ENCODE measurements around the gene RBM19.

The RBM19 gene

DNA sequence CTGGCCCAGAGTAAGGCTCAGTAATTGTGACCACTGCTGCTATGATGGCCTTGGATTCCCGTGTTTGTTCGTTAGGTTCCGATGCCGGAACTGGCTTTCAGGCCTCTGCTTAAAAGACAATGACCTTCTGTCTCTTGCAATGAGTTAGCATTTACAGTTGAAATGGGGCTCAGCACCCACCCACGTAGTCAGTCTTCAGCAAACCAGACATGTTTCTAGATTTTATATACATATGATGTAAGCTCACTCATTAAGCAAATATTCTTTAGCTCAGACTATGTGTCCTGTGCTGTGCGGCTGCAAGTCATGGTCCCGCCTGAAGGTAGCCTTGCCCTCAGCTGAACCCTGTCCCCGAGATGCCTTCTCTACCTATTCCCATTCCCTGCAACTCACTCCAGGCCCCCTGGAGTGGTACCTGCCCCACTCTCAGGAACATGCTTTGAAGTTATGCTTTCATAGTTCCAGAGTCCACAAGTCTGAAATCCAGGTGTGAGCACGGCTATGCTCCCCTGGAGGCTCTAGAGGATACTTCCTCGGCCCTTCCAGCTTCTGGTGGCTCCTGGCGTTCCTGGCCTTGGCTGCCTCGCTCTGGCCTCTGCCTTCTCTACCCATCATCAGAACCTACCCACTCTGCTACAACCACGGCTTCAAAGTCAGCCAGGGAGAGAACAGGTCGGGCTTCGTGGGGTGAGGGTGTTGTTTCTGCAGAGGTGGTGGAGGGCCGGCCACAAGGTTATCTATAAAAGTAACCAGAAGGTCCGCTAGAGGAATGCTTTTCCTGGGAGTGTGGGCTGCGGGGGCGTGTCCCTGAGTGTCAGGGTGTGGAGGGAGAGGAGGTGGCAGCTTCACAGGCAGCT lies 157.8 kb downstream of the RBM19 start:
- TF ChIP-seq, protein P1, sequence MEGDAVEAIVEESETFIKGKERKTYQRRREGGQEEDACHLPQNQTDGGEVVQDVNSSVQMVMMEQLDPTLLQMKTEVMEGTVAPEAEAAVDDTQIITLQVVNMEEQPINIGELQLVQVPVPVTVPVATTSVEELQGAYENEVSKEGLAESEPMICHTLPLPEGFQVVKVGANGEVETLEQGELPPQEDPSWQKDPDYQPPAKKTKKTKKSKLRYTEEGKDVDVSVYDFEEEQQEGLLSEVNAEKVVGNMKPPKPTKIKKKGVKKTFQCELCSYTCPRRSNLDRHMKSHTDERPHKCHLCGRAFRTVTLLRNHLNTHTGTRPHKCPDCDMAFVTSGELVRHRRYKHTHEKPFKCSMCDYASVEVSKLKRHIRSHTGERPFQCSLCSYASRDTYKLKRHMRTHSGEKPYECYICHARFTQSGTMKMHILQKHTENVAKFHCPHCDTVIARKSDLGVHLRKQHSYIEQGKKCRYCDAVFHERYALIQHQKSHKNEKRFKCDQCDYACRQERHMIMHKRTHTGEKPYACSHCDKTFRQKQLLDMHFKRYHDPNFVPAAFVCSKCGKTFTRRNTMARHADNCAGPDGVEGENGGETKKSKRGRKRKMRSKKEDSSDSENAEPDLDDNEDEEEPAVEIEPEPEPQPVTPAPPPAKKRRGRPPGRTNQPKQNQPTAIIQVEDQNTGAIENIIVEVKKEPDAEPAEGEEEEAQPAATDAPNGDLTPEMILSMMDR (IDR thresholded peaks at IDR 0.05; ENCODE audit: control insufficient read depth, insufficient read depth, low read depth, low read length, missing control alignments): no peak
- H3K4me3 ChIP-seq (ENCODE audit: control insufficient read depth, low read depth, low read length): no peak overlapping the region
- no peak for DNase-seq (ENCODE audit: low read depth)

DNA sequence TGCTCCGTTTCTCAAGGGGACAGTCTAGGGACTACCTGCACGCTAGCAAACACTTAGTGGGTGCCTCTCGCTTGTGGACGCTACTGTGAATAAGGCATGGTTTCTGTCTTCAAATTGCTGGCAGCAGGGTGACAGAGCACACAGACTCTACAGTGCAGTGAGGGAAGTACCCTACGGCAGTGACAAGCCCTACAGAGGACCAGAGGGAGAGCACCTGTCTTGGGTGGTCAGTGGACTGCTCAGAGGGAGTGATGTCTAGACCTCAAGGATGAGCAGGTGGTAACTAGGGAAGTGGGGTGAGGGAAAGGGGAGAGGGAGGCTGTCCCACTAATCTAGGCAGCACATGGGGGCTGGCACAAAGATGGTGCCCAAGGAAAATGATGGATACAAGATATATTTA lies 160.5 kb downstream of the RBM19 start:
- TF ChIP-seq, protein P1 (IDR thresholded peaks at IDR 0.05; ENCODE audit: control insufficient read depth, insufficient read depth, low read depth, low read length, missing control alignments): no peak
- H3K4me3 ChIP-seq (ENCODE audit: control insufficient read depth, low read depth, low read length): no peak overlapping the region
- DNase-seq (ENCODE audit: low read depth): no peak

DNA sequence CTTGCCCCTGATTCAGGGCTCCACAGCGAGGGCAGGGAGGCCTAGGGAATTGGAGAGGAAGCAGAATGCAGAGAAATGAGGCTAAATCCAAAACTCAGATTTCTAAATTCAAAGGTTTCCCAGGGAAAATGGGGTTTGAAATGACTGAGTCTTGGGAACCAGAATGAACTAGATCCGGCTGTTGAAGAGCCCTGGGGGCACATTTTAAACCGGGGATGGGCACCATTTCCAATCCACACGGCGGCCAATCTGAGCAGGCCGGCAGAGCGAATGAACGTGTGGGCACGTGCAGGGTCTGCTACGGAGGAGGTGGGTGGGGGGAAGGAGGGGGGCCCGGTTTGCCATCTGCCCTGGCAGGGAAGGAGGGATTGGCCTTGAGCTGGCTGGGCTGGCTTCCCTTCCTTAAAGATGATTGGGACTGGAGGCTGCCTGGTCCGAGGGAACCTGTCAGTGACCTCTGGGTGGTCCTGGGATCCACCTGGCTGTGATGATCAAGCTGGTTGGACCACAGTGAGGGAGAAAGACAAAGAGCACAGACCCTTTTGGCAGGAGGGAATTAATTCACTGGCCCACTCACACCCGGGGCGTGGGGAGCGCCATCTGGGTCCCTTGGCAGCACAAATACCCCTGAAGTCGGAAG lies 161.0 kb downstream of the RBM19 start:
- no peak for DNase-seq (ENCODE audit: low read depth)
- H3K4me3 ChIP-seq (ENCODE audit: control insufficient read depth, low read depth, low read length): no peak overlapping the region
- TF ChIP-seq, protein P1 (IDR thresholded peaks at IDR 0.05; ENCODE audit: control insufficient read depth, insufficient read depth, low read depth, low read length, missing control alignments): no peak

DNA sequence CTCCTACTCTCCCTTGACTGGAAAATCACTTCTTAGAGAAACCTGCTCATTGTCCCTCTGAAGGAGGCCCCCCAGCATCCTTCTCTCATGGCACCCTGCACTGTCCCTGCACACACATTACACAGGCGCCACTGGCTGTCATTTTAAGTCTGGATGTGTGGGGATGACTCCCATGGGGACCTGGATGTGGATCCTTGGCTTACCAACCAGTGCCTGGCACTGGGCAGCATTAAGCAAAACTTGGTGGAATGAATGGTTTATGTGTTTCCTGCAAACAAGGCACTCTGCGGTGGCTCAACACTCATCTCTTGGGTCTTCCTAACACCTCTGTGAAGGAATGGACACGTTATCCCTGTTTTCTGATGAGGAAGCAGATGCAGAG lies 162.4 kb downstream of the RBM19 start:
- TF ChIP-seq, protein P1 (IDR thresholded peaks at IDR 0.05; ENCODE audit: control insufficient read depth, insufficient read depth, low read depth, low read length, missing control alignments): no peak
- no peak for DNase-seq (ENCODE audit: low read depth)
- H3K4me3 ChIP-seq (ENCODE audit: control insufficient read depth, low read depth, low read length): no peak overlapping the region

DNA sequence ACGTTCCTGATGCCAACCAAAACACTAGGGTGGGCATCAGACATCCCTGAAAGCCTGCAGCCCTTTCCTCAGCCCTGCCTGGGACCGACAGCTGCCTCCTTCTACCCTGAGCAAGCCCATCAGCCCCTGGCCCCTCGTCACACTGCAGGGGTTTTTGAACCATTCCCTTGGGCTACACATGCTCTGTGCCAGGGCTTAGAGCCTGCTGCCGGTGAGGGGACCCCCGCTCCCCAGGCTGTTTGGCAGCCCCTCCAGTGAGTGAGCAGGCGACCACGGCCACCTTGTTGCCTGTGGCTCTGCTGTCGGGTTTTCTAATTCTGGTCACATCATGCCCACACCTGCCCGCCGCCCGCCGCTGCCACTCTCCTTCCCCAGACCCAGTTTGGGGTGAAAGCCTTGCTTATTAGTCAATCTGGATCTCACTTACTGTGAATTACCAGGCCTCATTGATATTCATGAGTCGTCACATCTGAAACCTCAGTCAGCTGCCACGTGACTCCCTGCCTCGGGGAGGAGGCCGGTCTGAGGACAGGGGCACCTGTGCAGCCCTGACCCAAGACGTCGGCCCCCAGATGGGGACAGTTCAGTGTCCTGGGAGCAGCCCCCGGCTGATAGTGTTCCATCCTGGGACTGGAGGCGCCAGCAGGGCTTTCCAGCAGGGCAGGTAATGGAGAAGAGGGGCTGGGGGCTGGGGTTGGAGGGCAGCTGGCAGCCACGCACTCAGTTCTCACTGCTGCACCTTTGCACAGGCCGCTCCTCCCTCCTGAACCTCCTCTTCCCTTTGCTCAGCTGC lies 163.0 kb downstream of the RBM19 start:
- TF ChIP-seq, protein P1 (IDR thresholded peaks at IDR 0.05; ENCODE audit: control insufficient read depth, insufficient read depth, low read depth, low read length, missing control alignments): no peak
- H3K4me3 ChIP-seq (ENCODE audit: control insufficient read depth, low read depth, low read length): no peak overlapping the region
- no peak for DNase-seq (ENCODE audit: low read depth)

DNA sequence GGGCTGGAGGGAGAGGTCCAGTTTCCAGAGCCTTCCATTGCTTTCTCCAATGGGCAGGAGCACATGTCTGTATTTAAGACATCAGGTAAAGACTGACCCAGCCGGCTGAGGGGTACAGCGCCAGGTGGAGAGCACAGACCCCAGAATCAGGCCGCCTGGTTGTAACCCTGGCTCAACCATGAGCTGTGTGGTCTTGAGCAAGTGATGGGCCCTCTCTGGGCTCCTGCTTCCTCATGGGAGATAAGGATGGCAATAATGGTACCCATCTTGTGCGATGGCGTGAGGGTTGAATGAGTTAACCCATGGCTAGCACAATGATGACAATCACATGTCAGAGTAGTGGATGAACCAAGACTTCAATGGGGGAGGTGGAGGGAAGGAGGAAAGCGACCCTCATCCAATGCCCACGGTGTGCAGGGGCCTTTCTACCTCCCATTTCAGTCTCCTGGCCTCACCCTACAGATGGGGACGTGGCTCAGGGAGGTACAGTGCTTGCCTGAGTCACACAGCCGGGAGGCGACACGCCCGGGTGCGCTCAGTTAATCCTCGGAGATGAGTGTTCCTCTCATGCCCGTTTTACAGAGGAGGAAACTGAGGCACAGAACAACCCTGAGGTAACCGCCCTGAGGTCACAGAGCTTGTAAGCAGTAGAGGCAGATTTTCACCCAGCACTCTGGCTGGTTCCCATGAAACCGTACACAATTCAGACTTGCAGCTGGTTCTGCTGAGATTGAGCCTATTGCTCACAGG lies 163.9 kb downstream of the RBM19 start:
- TF ChIP-seq, protein P1 (IDR thresholded peaks at IDR 0.05; ENCODE audit: control insufficient read depth, insufficient read depth, low read depth, low read length, missing control alignments): no peak
- DNase-seq (ENCODE audit: low read depth): no peak
- H3K4me3 ChIP-seq (ENCODE audit: control insufficient read depth, low read depth, low read length): no peak overlapping the region
